Measurements from ENCODE around the gene ST8SIA3.

The ST8SIA3 gene

GRCh38 chr18:57352271-57352701 lies at the start of gene ST8SIA3:
Gene ST8SIA3, plus strand, starts transcription at chr18:57352557. Its CDS starts 290 bp downstream, at chr18:57352847.
- DNase-seq (ENCODE audit: low read depth, low spot score): no peak

GRCh38 chr18:57311472-57311871 lies 40.9 kb upstream of the ST8SIA3 start:
- DNase-seq (ENCODE audit: low read depth, low spot score): no peak

- no peak for DNase-seq (ENCODE audit: low read depth, low spot score)
Observed at GRCh38 chr18:57312346-57313144, 39.8 kb upstream of the ST8SIA3 start.

- no peak for DNase-seq (ENCODE audit: low read depth, low spot score)
Observed at GRCh38 chr18:57320603-57321002, 31.8 kb upstream of the ST8SIA3 start.

- DNase-seq (ENCODE audit: low read depth, low spot score): no peak
Observed at GRCh38 chr18:57325491-57326166, 26.7 kb upstream of the ST8SIA3 start.

- no peak for DNase-seq (ENCODE audit: low read depth, low spot score)
Observed at GRCh38 chr18:57326718-57327323, 25.5 kb upstream of the ST8SIA3 start.

- no peak for DNase-seq (ENCODE audit: low read depth, low spot score)
Observed at GRCh38 chr18:57328665-57329064, 23.7 kb upstream of the ST8SIA3 start.

GRCh38 chr18:57329856-57330255 lies 22.5 kb upstream of the ST8SIA3 start:
- no peak for DNase-seq (ENCODE audit: low read depth, low spot score)

- DNase-seq (ENCODE audit: low read depth, low spot score): no peak
Observed at GRCh38 chr18:57331718-57332117, 20.6 kb upstream of the ST8SIA3 start.

- DNase-seq (ENCODE audit: low read depth, low spot score): no peak
Observed at GRCh38 chr18:57333940-57334339, 18.4 kb upstream of the ST8SIA3 start.

- DNase-seq (ENCODE audit: low read depth, low spot score): no peak
Observed at GRCh38 chr18:57334383-57334782, 18.0 kb upstream of the ST8SIA3 start.

GRCh38 chr18:57336343-57336742 lies 16.0 kb upstream of the ST8SIA3 start:
- DNase-seq (ENCODE audit: low read depth, low spot score): no peak

- no peak for DNase-seq (ENCODE audit: low read depth, low spot score)
Observed at GRCh38 chr18:57337890-57338289, 14.5 kb upstream of the ST8SIA3 start.

- no peak for DNase-seq (ENCODE audit: low read depth, low spot score)
Observed at GRCh38 chr18:57343833-57344232, 8.5 kb upstream of the ST8SIA3 start.

GRCh38 chr18:57346876-57347275 lies 5.5 kb upstream of the ST8SIA3 start:
- DNase-seq (ENCODE audit: low read depth, low spot score): no peak

GRCh38 chr18:57347784-57348183 lies 4.6 kb upstream of the ST8SIA3 start:
- DNase-seq (ENCODE audit: low read depth, low spot score): no peak

- DNase-seq (ENCODE audit: low read depth, low spot score): no peak
Observed at GRCh38 chr18:57352761-57353136, 392 bp downstream of the ST8SIA3 start.

GRCh38 chr18:57353137-57353939 lies 981 bp downstream of the ST8SIA3 start:
- DNase-seq (ENCODE audit: low read depth, low spot score): no peak

GRCh38 chr18:57353940-57354461 lies 1.6 kb downstream of the ST8SIA3 start:
- no peak for DNase-seq (ENCODE audit: low read depth, low spot score)

GRCh38 chr18:57359433-57359832 lies 7.1 kb downstream of the ST8SIA3 start:
- DNase-seq (ENCODE audit: low read depth, low spot score): no peak

- no peak for DNase-seq (ENCODE audit: low read depth, low spot score)
Observed at GRCh38 chr18:57362714-57363113, 10.4 kb downstream of the ST8SIA3 start.

- no peak for DNase-seq (ENCODE audit: low read depth, low spot score)
Observed at GRCh38 chr18:57364460-57364859, 12.1 kb downstream of the ST8SIA3 start.

All from brain pericyte (primary cell).